Neural progenitor cell (in vitro differentiated cells): ENCODE measurements around the gene GRIK5. TPM values are rescaled to one million over a fixed set of nuclear protein-coding genes. Genes with fewer than 3 reads are reported as not detected.

Experiments
- DNase-seq: peaks from one replicate; pipeline ENCODE4 v3.0.0-alpha.2; 2016; ENCODE audit warnings: low spot score
- H2AFZ ChIP-seq: fragments of 200-600 bp; sonication (generic); replicated peaks from 2 replicates; pipeline ENCODE4 v1.6.1; 2016; ENCODE audit warnings: antibody characterized with exemption
- H3F3A ChIP-seq: fragments of 200-600 bp; sonication (generic); 2 replicates; pipeline ENCODE4 v1.6.1; 2016; ENCODE audit warnings: antibody characterized with exemption, low read depth
- H3K27ac ChIP-seq: fragments of 200-600 bp; sonication (generic); 2 replicates; pipeline ENCODE4 v1.5.1; 2016; ENCODE audit warnings: mild to moderate bottlenecking
- H3K27me3 ChIP-seq: fragments of 200-600 bp; sonication (generic); 2 replicates; pipeline ENCODE4 v1.6.1; 2016; ENCODE audit warnings: mild to moderate bottlenecking, moderate library complexity
- H3K36me3 ChIP-seq: fragments of 200-600 bp; sonication (generic); 2 replicates; pipeline ENCODE4 v1.5.1; 2016
- H3K4me1 ChIP-seq: fragments of 200-600 bp; sonication (generic); 2 replicates; pipeline ENCODE4 v1.6.1; 2016; ENCODE audit warnings: mixed run types
- H3K4me2 ChIP-seq: fragments of 200-600 bp; sonication (generic); 2 replicates; pipeline ENCODE4 v1.6.1; 2016
- H3K4me3 ChIP-seq: fragments of 200-600 bp; sonication (generic); 2 replicates; pipeline ENCODE4 v1.5.1; 2016
- H3K79me2 ChIP-seq: fragments of 200-600 bp; sonication (generic); 2 replicates; pipeline ENCODE4 v1.6.1; 2016; ENCODE audit warnings: low read depth
- H3K9ac ChIP-seq: fragments of 200-600 bp; sonication (generic); 2 replicates; pipeline ENCODE4 v1.6.1; 2016
- H3K9me3 ChIP-seq: fragments of 200-600 bp; sonication (generic); 2 replicates; pipeline ENCODE4 v1.5.1; 2016; ENCODE audit warnings: low read depth
- H4K20me1 ChIP-seq: fragments of 200-600 bp; sonication (generic); 2 replicates; pipeline ENCODE4 v1.6.1; 2016; ENCODE audit warnings: low read depth
- H3K27ac Mint-ChIP-seq: 3 replicates; pipeline ENCODE4 v1.8.0; 2021; ENCODE audit warnings: mixed read lengths
- H3K27me3 Mint-ChIP-seq: 2 replicates; pipeline ENCODE4 v1.8.0; 2022; ENCODE audit warnings: low read depth, mild to moderate bottlenecking, inconsistent platforms, moderate library complexity, mixed read lengths; ENCODE audit not compliant: insufficient read depth
- H3K36me3 Mint-ChIP-seq: 3 replicates; pipeline ENCODE4 v1.8.0; 2021; ENCODE audit warnings: mixed read lengths
- H3K4me1 Mint-ChIP-seq: 3 replicates; pipeline ENCODE4 v1.8.0; 2021; ENCODE audit warnings: mixed read lengths
- H3K4me3 Mint-ChIP-seq: 3 replicates; pipeline ENCODE4 v1.8.0; 2021; ENCODE audit warnings: mild to moderate bottlenecking, moderate library complexity, mixed read lengths
- H3K9me3 Mint-ChIP-seq: 3 replicates; pipeline ENCODE4 v1.8.0; 2020; ENCODE audit warnings: mixed read lengths
- CTCF ChIP-seq: fragments of 200-600 bp; sonication (generic); IDR thresholded peaks from 2 replicates; pipeline ENCODE4 v1.5.1; 2017; ENCODE audit warnings: antibody characterized with exemption, mild to moderate bottlenecking
- EZH2 ChIP-seq: fragments of 200-600 bp; sonication (generic); IDR thresholded peaks from 2 replicates; pipeline ENCODE4 v1.6.1; 2017; ENCODE audit warnings: antibody characterized with exemption, mild to moderate bottlenecking, moderate library complexity
- EZH2phosphoT487 ChIP-seq: fragments of 200-600 bp; sonication (generic); IDR thresholded peaks from 2 replicates; pipeline ENCODE4 v1.6.1; 2017; ENCODE audit warnings: antibody characterized with exemption
- total RNA-seq: library from RNA; depleted of rRNA; stranded (reverse); fragments of >200 nt; gene quantifications from 2 replicates; pipeline ENCODE4 v1.2.3, GENCODE V29; 2015; ENCODE audit warnings: low replicate concordance

GRIK5 gene
- total RNA-seq, 1 donor from 2014 or later, result 5.8 TPM

GRCh38 chr19:42054205-42054604 is 15.8 kb downstream of the GRIK5 start:
- Mint-ChIP-seq H3K9me3 (no peaks in the 10 kb centered on the region), H3K27ac (no peak overlapping the region), H3K4me1 (peaks cover 4% of the 10 kb centered on the region), H3K4me3 (no peak overlapping the region), H3K27me3 (peaks cover 7% of the 10 kb centered on the region), H3K36me3 (peaks cover 11% of the 10 kb centered on the region)
- Histone ChIP-seq H3K27me3 (no peaks in the 10 kb centered on the region), H3K79me2 (no peaks in the 10 kb centered on the region), H3K4me1 (no peaks in the 10 kb centered on the region), H3K9me3 (no peaks in the 10 kb centered on the region), H3K4me2 (no peak overlapping the region), H3K36me3 (no peaks in the 10 kb centered on the region), H3F3A (no peaks in the 10 kb centered on the region), H2AFZ (no peak overlapping the region), H3K4me3 (no peak overlapping the region), H3K9ac (no peak overlapping the region), H4K20me1 (no peaks in the 10 kb centered on the region), H3K27ac (no peak overlapping the region)
- DNase-seq, result no peak
- no peak for TF ChIP-seq EZH2

- no peak for DNase-seq
- Histone ChIP-seq H3K4me3 (no peak overlapping the region), H3K79me2 (no peaks in the 10 kb centered on the region), H3K27me3 (no peaks in the 10 kb centered on the region), H3K4me1 (no peaks in the 10 kb centered on the region), H3K9ac (no peak overlapping the region), H2AFZ (no peak overlapping the region), H3F3A (no peaks in the 10 kb centered on the region), H3K9me3 (no peaks in the 10 kb centered on the region), H3K36me3 (no peaks in the 10 kb centered on the region), H3K27ac (no peak overlapping the region), H3K4me2 (no peak overlapping the region), H4K20me1 (no peaks in the 10 kb centered on the region)
- peaks cover 4% of the 10 kb centered on the region for H3K4me1 Mint-ChIP-seq
- H3K4me3 Mint-ChIP-seq, result no peak overlapping the region
- H3K9me3 Mint-ChIP-seq, result no peaks in the 10 kb centered on the region
- no peak overlapping the region for H3K27ac Mint-ChIP-seq
- peaks cover 12% of the 10 kb centered on the region for H3K36me3 Mint-ChIP-seq
- H3K27me3 Mint-ChIP-seq, result peaks cover 7% of the 10 kb centered on the region
- TF ChIP-seq EZH2phosphoT487, result no peak
- no peak for TF ChIP-seq CTCF
- TF ChIP-seq EZH2, result no peak
These were observed 16.7 kb downstream of the GRIK5 start for GRCh38 chr19:42053037-42053935.

- H3K4me1 Mint-ChIP-seq, result peaks cover 4% of the 10 kb centered on the region
- H3K27ac ChIP-seq, result no peak overlapping the region
- no peak for DNase-seq
- no peaks in the 10 kb centered on the region for H3K9me3 ChIP-seq
- no peaks in the 10 kb centered on the region for H3K9me3 Mint-ChIP-seq
- no peak overlapping the region for H2AFZ ChIP-seq
- no peak overlapping the region for H3K4me2 ChIP-seq
- no peak overlapping the region for H3K4me3 Mint-ChIP-seq
- H3K36me3 Mint-ChIP-seq, result peaks cover 12% of the 10 kb centered on the region
- no peak overlapping the region for H3K9ac ChIP-seq
- no peaks in the 10 kb centered on the region for H3F3A ChIP-seq
- no peak overlapping the region for H3K27ac Mint-ChIP-seq
- H3K36me3 ChIP-seq, result no peaks in the 10 kb centered on the region
- no peaks in the 10 kb centered on the region for H4K20me1 ChIP-seq
- H3K79me2 ChIP-seq, result no peaks in the 10 kb centered on the region
- no peak for TF ChIP-seq EZH2phosphoT487
- TF ChIP-seq EZH2, result no peak
- H3K27me3 Mint-ChIP-seq, result peaks cover 7% of the 10 kb centered on the region
- no peak overlapping the region for H3K4me3 ChIP-seq
- no peaks in the 10 kb centered on the region for H3K4me1 ChIP-seq
- no peaks in the 10 kb centered on the region for H3K27me3 ChIP-seq
These were observed 17.7 kb downstream of the GRIK5 start for GRCh38 chr19:42052241-42052863.

GRCh38 chr19:42051166-42052115 is 18.6 kb downstream of the GRIK5 start:
- H3K27me3 Mint-ChIP-seq, result peaks cover 3% of the 10 kb centered on the region
- Histone ChIP-seq H4K20me1 (no peaks in the 10 kb centered on the region), H3K9ac (no peak overlapping the region), H3F3A (no peaks in the 10 kb centered on the region), H3K79me2 (no peaks in the 10 kb centered on the region), H2AFZ (no peak overlapping the region), H3K9me3 (no peaks in the 10 kb centered on the region), H3K27me3 (no peaks in the 10 kb centered on the region), H3K4me1 (no peaks in the 10 kb centered on the region), H3K4me2 (no peak overlapping the region), H3K4me3 (no peak overlapping the region), H3K36me3 (no peaks in the 10 kb centered on the region), H3K27ac (no peak overlapping the region)
- no peaks in the 10 kb centered on the region for H3K9me3 Mint-ChIP-seq
- peaks cover 12% of the 10 kb centered on the region for H3K36me3 Mint-ChIP-seq
- H3K4me3 Mint-ChIP-seq, result peak overlapping the region; percentile 16
- H3K27ac Mint-ChIP-seq, result peak overlapping the region; percentile 53
- H3K4me1 Mint-ChIP-seq, result peaks cover 4% of the 10 kb centered on the region
- no peak for DNase-seq
- TF ChIP-seq EZH2 (no peak), CTCF (no peak), EZH2phosphoT487 (no peak)
